HT1080 (cell line): ENCODE measurements around the gene UNC13C. TPM values are rescaled to one million over a fixed set of nuclear protein-coding genes. Genes with fewer than 3 reads are reported as not detected.
A peak's percentile ranks its signal among the peaks of the same experiment; 100 is the strongest.

Experiments used
- DNase-seq: peaks from one replicate; pipeline ENCODE4 v3.0.0-alpha.2; 2015; ENCODE audit warnings: low read depth
- total RNA-seq: library from RNA; depleted of rRNA; stranded (reverse); fragments of >200 nt; shearing (Covaris generic); gene quantifications from 2 replicates; pipeline ENCODE4 v1.2.3, GENCODE V29; 2014

Gene UNC13C
- total RNA-seq, 1 experiment from 2014 or later = 0.03 TPM

- no peak for DNase-seq
Measured at GRCh38 chr15:54559405-54560069, 581.3 kb downstream of the UNC13C start.

- DNase-seq = no peak
Measured at GRCh38 chr15:54560417-54560816, 582.2 kb downstream of the UNC13C start.

GRCh38 chr15:54564166-54564565 is 585.9 kb downstream of the UNC13C start:
- no peak for DNase-seq

GRCh38 chr15:54566654-54567053 is 588.4 kb downstream of the UNC13C start:
- no peak for DNase-seq

GRCh38 chr15:54567408-54568035 is 589.3 kb downstream of the UNC13C start:
- DNase-seq = no peak

- DNase-seq = no peak
Measured at GRCh38 chr15:54568381-54568780, 590.1 kb downstream of the UNC13C start.

- DNase-seq = no peak
Measured at GRCh38 chr15:54571576-54571975, 593.3 kb downstream of the UNC13C start.

GRCh38 chr15:54575586-54575985 is 597.3 kb downstream of the UNC13C start:
- DNase-seq = no peak

GRCh38 chr15:54576298-54576935 is 598.2 kb downstream of the UNC13C start:
- no peak for DNase-seq

- DNase-seq = no peak
Measured at GRCh38 chr15:54577476-54578250, 599.4 kb downstream of the UNC13C start.

GRCh38 chr15:54579855-54580254 is 601.6 kb downstream of the UNC13C start:
- no peak for DNase-seq

GRCh38 chr15:54580643-54581042 is 602.4 kb downstream of the UNC13C start:
- DNase-seq = no peak

GRCh38 chr15:54582863-54583643 is 604.8 kb downstream of the UNC13C start:
- no peak for DNase-seq

GRCh38 chr15:54585063-54585462 is 606.8 kb downstream of the UNC13C start:
- DNase-seq = no peak

- DNase-seq = peak; percentile 15
Measured at GRCh38 chr15:54594115-54594514, 615.9 kb downstream of the UNC13C start.

- DNase-seq = no peak
Measured at GRCh38 chr15:54599386-54599785, 621.1 kb downstream of the UNC13C start.

- DNase-seq = no peak
Measured at GRCh38 chr15:54605043-54605442, 626.8 kb downstream of the UNC13C start.

GRCh38 chr15:54605556-54605955 is 627.3 kb downstream of the UNC13C start:
- no peak for DNase-seq

GRCh38 chr15:54608876-54609835 is 630.9 kb downstream of the UNC13C start:
- DNase-seq = no peak

- DNase-seq = peak; percentile 58
Measured at GRCh38 chr15:54618120-54618519, 639.9 kb downstream of the UNC13C start.
